IMR-90 (cell line): ENCODE data around the gene VAC14. TPM values are rescaled to one million over a fixed set of nuclear protein-coding genes. Genes with fewer than 3 reads are reported as not detected.
"Not testable (repeated sequence)": the region's sequence is repeated elsewhere in the genome, so short reads cannot be mapped to it uniquely, and the experiment has no call there.

Source experiments
- ATAC-seq: fragments of 200-7000 bp; cut with Tn5 transposase; 2 replicates; pipeline ENCODE4 v1.9.1; 2020; ENCODE audit warnings: low read depth, mild to moderate bottlenecking, moderate library complexity
- BruUV-seq: library from RNA; stranded (reverse); fragments of 400-500 nt; replicated peaks from 2 replicates; lab custom pipeline; 2021; lab: Mats Ljungman, UMichigan
- CTCF ChIA-PET: fragments of 300-600 bp; formaldehyde crosslinking; extraction: SDS; loops from one replicate; lab custom pipeline; 2021; ENCODE audit warnings: antibody characterized with exemption; lab: Yijun Ruan, JAX
- POLR2A ChIA-PET: fragments of 300-600 bp; sonication (Branson Sonifier 250); formaldehyde crosslinking; loops from one replicate; lab custom pipeline; 2022; ENCODE audit warnings: antibody characterized with exemption; ENCODE audit not compliant: unreplicated experiment; lab: Charles Lee
- DNase-seq: peaks from one replicate; pipeline ENCODE4 v3.0.0; 2013
- H2AFZ ChIP-seq: replicated peaks from 2 replicates; pipeline ENCODE3; 2013; ENCODE audit warnings: low read length, mild to moderate bottlenecking; ENCODE audit not compliant: poor library complexity
- H2AK5ac ChIP-seq: 2 replicates; pipeline ENCODE4 v1.6.1; 2013; ENCODE audit warnings: low read depth, low read length, inconsistent platforms
- H2AK9ac ChIP-seq: replicated peaks from 2 replicates; pipeline ENCODE3; 2013; ENCODE audit warnings: mild to moderate bottlenecking, low read depth, low read length, moderate library complexity; ENCODE audit not compliant: poor library complexity
- H2BK120ac ChIP-seq: 2 replicates; pipeline ENCODE4 v1.6.1; 2013; ENCODE audit warnings: low read depth, low read length, inconsistent platforms
- H2BK15ac ChIP-seq: 3 replicates; pipeline ENCODE4 v1.6.1; 2013; ENCODE audit warnings: low read depth, low read length, inconsistent platforms
- H2BK20ac ChIP-seq: 2 replicates; pipeline ENCODE4 v1.6.1; 2013; ENCODE audit warnings: low read depth, mild to moderate bottlenecking, inconsistent platforms, low read length, moderate library complexity
- H2BK5ac ChIP-seq: 2 replicates; pipeline ENCODE4 v1.6.1; 2013; ENCODE audit warnings: mild to moderate bottlenecking, low read depth, low read length, inconsistent platforms; ENCODE audit not compliant: poor library complexity, severe bottlenecking
- H3K14ac ChIP-seq: replicated peaks from 2 replicates; pipeline ENCODE4 v1.6.1; 2013; ENCODE audit warnings: low read depth, low read length, inconsistent platforms
- H3K18ac ChIP-seq: 2 replicates; pipeline ENCODE4 v1.6.1; 2013; ENCODE audit warnings: low read depth, low read length, control low read depth
- H3K23ac ChIP-seq: 2 replicates; pipeline ENCODE4 v1.6.1; 2013; ENCODE audit warnings: low read depth, low read length, inconsistent platforms
- H3K27ac ChIP-seq: 2 replicates; pipeline ENCODE4 v1.5.1; 2013; ENCODE audit warnings: mild to moderate bottlenecking, control low read depth, low read length; ENCODE audit not compliant: insufficient read depth
- H3K27me3 ChIP-seq: 2 replicates; pipeline ENCODE4 v1.6.1; 2013; ENCODE audit warnings: low read length; ENCODE audit not compliant: control insufficient read depth, insufficient read depth
- H3K36me3 ChIP-seq: 2 replicates; pipeline ENCODE4 v1.6.1; 2013; ENCODE audit warnings: low read length, mixed read lengths; ENCODE audit not compliant: control insufficient read depth, insufficient read depth
- H3K4ac ChIP-seq: 2 replicates; pipeline ENCODE4 v1.6.1; 2013; ENCODE audit warnings: low read depth, low read length, inconsistent platforms
- H3K4me1 ChIP-seq: 2 replicates; pipeline ENCODE4 v1.6.1; 2013; ENCODE audit warnings: low read length, mixed read lengths; ENCODE audit not compliant: control insufficient read depth, insufficient read depth
- H3K4me2 ChIP-seq: 2 replicates; pipeline ENCODE4 v1.6.1; 2013; ENCODE audit warnings: low read depth, mild to moderate bottlenecking, control low read depth, low read length, moderate library complexity
- H3K4me3 ChIP-seq: 2 replicates; pipeline ENCODE4 v1.5.1; 2013; ENCODE audit warnings: low read depth, mild to moderate bottlenecking, control low read depth, low read length, moderate library complexity; ENCODE audit not compliant: insufficient read depth
- H3K56ac ChIP-seq: 2 replicates; pipeline ENCODE4 v1.6.1; 2013; ENCODE audit warnings: low read length, inconsistent platforms; ENCODE audit not compliant: insufficient read depth; ENCODE audit errors: extremely low read depth
- H3K79me1 ChIP-seq, 2 experiments: 2 replicates each; pipeline ENCODE4 v1.6.1; 2013; ENCODE audit warnings: low read length in 2 of 2, inconsistent platforms in 1 of 2, low read depth in 1 of 2
- H3K9ac ChIP-seq: 2 replicates; pipeline ENCODE4 v1.6.1; 2013; ENCODE audit warnings: low read depth, low read length, control low read depth
- H3K9me1 ChIP-seq: 2 replicates; pipeline ENCODE4 v1.6.1; 2013; ENCODE audit warnings: low read length, inconsistent platforms; ENCODE audit not compliant: insufficient read depth
- H3K9me3 ChIP-seq: 2 replicates; pipeline ENCODE4 v1.6.1; 2013; ENCODE audit warnings: low read length; ENCODE audit not compliant: control insufficient read depth, insufficient read depth
- H4K20me1 ChIP-seq: 2 replicates; pipeline ENCODE4 v1.6.1; 2013; ENCODE audit warnings: low read length, inconsistent platforms; ENCODE audit not compliant: insufficient read depth
- H4K5ac ChIP-seq: 2 replicates; pipeline ENCODE4 v1.6.1; 2013; ENCODE audit warnings: mild to moderate bottlenecking, low read depth, low read length, control low read depth
- H4K8ac ChIP-seq, 2 experiments: 2 replicates each; pipeline ENCODE4 v1.6.1; 2013; ENCODE audit warnings: low read depth in 2 of 2, low read length in 2 of 2, control low read depth in 1 of 2, inconsistent platforms in 1 of 2
- H4K91ac ChIP-seq: 2 replicates; pipeline ENCODE4 v1.6.1; 2013; ENCODE audit warnings: low read depth, low read length, inconsistent platforms; ENCODE audit not compliant: insufficient read depth
- WGBS, 2 experiments: methylation state at CpG; one replicate each; pipeline versions ENCODE4 v1.1.5 to v1.1.7; 2013; ENCODE audit warnings: missing lambda C conversion rate in 2 of 2; ENCODE audit not compliant: insufficient read length in 1 of 2; ENCODE audit errors: extremely low coverage in 2 of 2; 5-methylcytosine and 5-hydroxymethylcytosine counted together
- dilution Hi-C: fragments of 300-500 bp; cut with HindIII; formaldehyde crosslinking; loops from one replicate; pipeline ENCODE4 v1.14.3; 2018; ENCODE audit warnings: low sequenced_read_pairs; ENCODE audit not compliant: unreplicated experiment
- in situ Hi-C: fragments of 300-500 bp; cut with MboI; formaldehyde crosslinking; loops from 3 replicates; pipeline ENCODE4 v1.14.3; 2019; ENCODE audit warnings: low sequenced_read_pairs, inconsistent platforms, mixed read lengths
- intact Hi-C: fragments of 100-400 bp; cut with micrococcal nuclease; formaldehyde crosslinking; loops from 2 replicates; pipeline ENCODE4 v1.10.0; 2022
- polyA plus RNA-seq, 3 experiments: library from polyadenylated mRNA; depleted of rRNA; stranded (reverse); fragments of >200 nt; gene quantifications; 2 replicates each; pipeline ENCODE4 v1.2.3, GENCODE V29; 2012; ENCODE audit warnings: low replicate concordance in 1 of 3
- total RNA-seq: library from RNA; depleted of rRNA; stranded (reverse); fragments of >200 nt; gene quantifications from 2 replicates; pipeline ENCODE4 v1.2.3, GENCODE V29; 2012

The VAC14 gene
- total and polyA plus RNA-seq, 2 of the 4 experiments (the other 2 are of a cell fraction) = 21.1 to 40.2 TPM

DNA sequence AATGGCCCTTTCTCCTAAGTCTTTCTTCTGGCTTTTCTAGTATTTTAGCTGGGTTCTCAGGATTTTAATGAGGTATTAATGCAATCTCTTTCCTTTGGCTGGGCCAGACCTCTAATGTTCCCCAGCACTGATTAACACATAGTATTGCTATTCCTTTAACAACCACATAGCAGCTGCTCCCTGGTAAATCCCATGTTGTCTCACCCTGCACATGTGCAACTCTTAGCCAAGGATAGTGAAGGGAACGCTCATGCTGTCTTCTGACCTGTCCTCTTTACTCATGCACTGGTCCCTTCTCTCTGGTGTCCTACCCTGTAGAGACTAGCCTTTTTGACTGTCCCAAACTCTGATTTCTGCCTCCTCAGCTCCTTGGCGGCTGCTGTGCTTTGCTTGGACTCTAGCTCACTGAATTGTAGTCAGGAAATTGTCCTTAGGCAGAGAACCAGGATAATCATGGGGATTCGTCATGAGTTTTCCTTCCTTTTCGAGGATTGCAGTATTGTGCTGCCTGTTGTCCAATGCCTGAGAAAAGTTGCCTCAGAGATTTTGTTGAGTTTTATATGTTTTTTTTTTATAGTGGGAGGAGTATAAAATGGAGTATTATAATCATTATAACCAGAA is 22.6 kb upstream of the VAC14 start:
- BruUV-seq, in situ Hi-C loops, H3K18ac ChIP-seq, H4K8ac ChIP-seq, H2BK20ac ChIP-seq, dilution Hi-C loops, CTCF ChIA-PET, H3K36me3 ChIP-seq, H3K27me3 ChIP-seq, H3K4me2 ChIP-seq, H2BK15ac ChIP-seq, H2BK5ac ChIP-seq, H4K20me1 ChIP-seq, H3K14ac ChIP-seq, H3K9me1 ChIP-seq, H3K56ac ChIP-seq, H2AK5ac ChIP-seq, H3K23ac ChIP-seq, H3K9me3 ChIP-seq, intact Hi-C loops, ATAC-seq, POLR2A ChIA-PET, H3K4ac ChIP-seq, H2AK9ac ChIP-seq, H4K5ac ChIP-seq, H2AFZ ChIP-seq, H3K79me1 ChIP-seq, H4K91ac ChIP-seq, H3K9ac ChIP-seq, DNase-seq, H3K27ac ChIP-seq, H3K4me1 ChIP-seq, H2BK120ac ChIP-seq, H3K4me3 ChIP-seq: not testable (repeated sequence)
- WGBS, 2 experiments = no CpG with 5 or more reads among the region's 4 CpGs

DNA sequence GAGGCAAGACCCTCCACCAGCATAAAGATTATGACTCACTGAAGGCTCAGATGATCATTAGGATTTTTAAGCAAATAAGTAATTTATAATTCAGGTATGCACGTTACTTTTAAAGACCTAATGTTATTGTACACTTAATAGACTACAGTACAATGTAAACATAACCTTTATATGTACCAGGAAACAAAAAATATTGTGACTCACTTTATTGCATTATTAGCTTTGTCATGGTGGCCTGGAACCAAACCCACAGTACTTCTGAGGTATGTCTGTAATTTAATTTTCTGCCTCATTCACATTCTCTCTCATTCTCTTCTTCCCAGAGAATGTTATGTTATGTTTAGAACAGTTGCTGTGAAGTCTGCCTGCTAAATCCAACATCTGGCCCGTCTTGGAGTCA is 21.8 kb upstream of the VAC14 start:
- H2AK9ac ChIP-seq, H2BK15ac ChIP-seq, POLR2A ChIA-PET, H3K4ac ChIP-seq, H4K20me1 ChIP-seq, in situ Hi-C loops, H2BK120ac ChIP-seq, H3K23ac ChIP-seq, H3K9me1 ChIP-seq, H3K9ac ChIP-seq, H4K91ac ChIP-seq, H2AFZ ChIP-seq, H3K9me3 ChIP-seq, H3K27me3 ChIP-seq, H3K36me3 ChIP-seq, H3K27ac ChIP-seq, H3K56ac ChIP-seq, H3K4me2 ChIP-seq, H2AK5ac ChIP-seq, BruUV-seq, CTCF ChIA-PET, H4K8ac ChIP-seq, H2BK20ac ChIP-seq, H4K5ac ChIP-seq, H3K4me3 ChIP-seq, H2BK5ac ChIP-seq, H3K4me1 ChIP-seq, intact Hi-C loops, H3K79me1 ChIP-seq, DNase-seq, H3K14ac ChIP-seq, ATAC-seq, H3K18ac ChIP-seq, dilution Hi-C loops: not testable (repeated sequence)
- no CpG with 5 or more reads among the region's 2 CpGs for WGBS, 2 experiments
